GM12878 (cell line): ENCODE data around the gene NEU1. TPM values are rescaled to one million over a fixed set of nuclear protein-coding genes. Genes with fewer than 3 reads are reported as not detected.

Experiments
- ATAC-seq: fragments of 200-7000 bp; cut with Tn5 transposase; 3 replicates; pipeline ENCODE4 v1.9.1; 2020; ENCODE audit warnings: mild to moderate bottlenecking, moderate library complexity
- BruUV-seq: library from RNA; stranded (reverse); fragments of 400-500 nt; replicated peaks from 2 replicates; lab custom pipeline; 2021; lab: Mats Ljungman, UMichigan
- CTCF ChIA-PET: fragments of 300-600 bp; sonication (Branson Sonifier 250); formaldehyde crosslinking; extraction: SDS; loops from one replicate; lab custom pipeline; 2021; ENCODE audit warnings: inconsistent platforms; lab: Yijun Ruan, JAX
- POLR2A ChIA-PET: fragments of 350-600 bp; formaldehyde crosslinking; extraction: SDS; loops from one replicate; lab custom pipeline; 2021; ENCODE audit warnings: inconsistent platforms; lab: Charles Lee
- RAD21 ChIA-PET: fragments of 300-600 bp; sonication (Branson Sonifier 250); formaldehyde crosslinking; loops from one replicate; lab custom pipeline; 2023; ENCODE audit warnings: antibody characterized with exemption; ENCODE audit not compliant: unreplicated experiment; lab: Charles Lee
- SMC1A ChIA-PET: fragments of 300-600 bp; sonication (Branson Sonifier 250); formaldehyde crosslinking; loops from one replicate; lab custom pipeline; 2023; ENCODE audit not compliant: unreplicated experiment, uncharacterized antibody; lab: Charles Lee
- DNase-seq: peaks from one replicate; pipeline ENCODE4 v3.0.0-alpha.2; 2011; ENCODE audit warnings: low read depth, low spot score
- FAIRE-seq: peaks from 3 replicates; lab custom pipeline; 2011; peaks lifted over from hg19 to GRCh38; lab: Jason Lieb, UNC
- H2AFZ ChIP-seq: 2 replicates; pipeline ENCODE4 v1.6.0; 2011; ENCODE audit warnings: low read depth, low read length, control low read depth; ENCODE audit not compliant: control insufficient read depth
- H3K27ac ChIP-seq: 2 replicates; pipeline ENCODE4 v1.5.1; 2011; ENCODE audit warnings: control low read depth; ENCODE audit not compliant: control insufficient read depth, insufficient read depth
- H3K27me3 ChIP-seq, 2 experiments: replicated peaks in 1 of 2; 2 replicates each; pipeline versions ENCODE4 v1.6.0 to v1.6.1; 2011; ENCODE audit warnings: low read length in 1 of 2; ENCODE audit not compliant: control insufficient read depth in 2 of 2, insufficient read depth in 2 of 2
- H3K36me3 ChIP-seq, 2 experiments: 2 replicates each; pipeline ENCODE4 v1.5.1; 2011; ENCODE audit warnings: low read length in 1 of 2; ENCODE audit not compliant: control insufficient read depth in 2 of 2, insufficient read depth in 2 of 2
- H3K4me1 ChIP-seq: 2 replicates; pipeline ENCODE4 v1.6.1; 2011; ENCODE audit warnings: mild to moderate bottlenecking, low read length, moderate library complexity, mixed read lengths; ENCODE audit not compliant: control insufficient read depth, insufficient read depth
- H3K4me2 ChIP-seq: 2 replicates; pipeline ENCODE4 v1.6.0; 2011; ENCODE audit warnings: control low read depth; ENCODE audit not compliant: control insufficient read depth, insufficient read depth
- H3K4me3 ChIP-seq: fragments of 200-600 bp; sonication (generic); 2 replicates; pipeline ENCODE4 v1.5.1; 2016
- H3K79me2 ChIP-seq: 2 replicates; pipeline ENCODE4 v1.6.0; 2011; ENCODE audit warnings: low read length; ENCODE audit not compliant: control insufficient read depth, insufficient read depth
- H3K9ac ChIP-seq: 2 replicates; pipeline ENCODE4 v1.8.0; 2011; ENCODE audit warnings: low read length, control low read depth, mixed read lengths; ENCODE audit not compliant: control insufficient read depth, insufficient read depth
- H3K9me3 ChIP-seq: replicated peaks from 3 replicates; pipeline ENCODE4 v1.5.1; 2011; ENCODE audit warnings: mild to moderate bottlenecking, low read length; ENCODE audit not compliant: control insufficient read depth, insufficient read depth
- H4K20me1 ChIP-seq: 2 replicates; pipeline ENCODE4 v1.6.0; 2011; ENCODE audit not compliant: control insufficient read depth, insufficient read depth
- ASH2L ChIP-seq: fragments of 300-600, 200-600 bp; sonication (generic); IDR thresholded peaks from 2 replicates; pipeline ENCODE4 v1.6.1; 2017; ENCODE audit warnings: low read depth, mild to moderate bottlenecking, borderline replicate concordance
- CEBPZ ChIP-seq: fragments of 150-350 bp; IDR thresholded peaks from 2 replicates; pipeline ENCODE4 v1.6.1; 2016; ENCODE audit warnings: low read depth, low read length
- CHD2 ChIP-seq: IDR thresholded peaks from 2 replicates; pipeline ENCODE4 v1.6.1; 2011; ENCODE audit warnings: low read depth, low read length, improper control_type of control experiment, borderline replicate concordance
- EGR1 ChIP-seq, 2 experiments: IDR thresholded peaks; 1 replicate in 1 of 2; 2 replicates in 1 of 2; pipeline ENCODE4 v1.6.1; 2011 to 2012; ENCODE audit warnings: low read depth in 2 of 2, low read length in 2 of 2, borderline replicate concordance in 1 of 2, mild to moderate bottlenecking in 1 of 2, moderate library complexity in 1 of 2
- ESRRA ChIP-seq: IDR thresholded peaks from 2 replicates; pipeline ENCODE4 v1.6.1; 2012; ENCODE audit warnings: mild to moderate bottlenecking, low read length, improper control_type of control experiment
- ETV6 ChIP-seq, 2 experiments: fragments of 450-650 bp in 1 of 2; IDR thresholded peaks in 1 of 2; conservative IDR thresholded peaks in 1 of 2; 2 replicates each; pipeline ENCODE4 v1.6.1; 2014; ENCODE audit warnings: antibody characterized with exemption in 1 of 2, borderline replicate concordance in 1 of 2, low read depth in 1 of 2, mild to moderate bottlenecking in 1 of 2, moderate library complexity in 1 of 2
- HSF1 ChIP-seq: fragments of 150-350 bp; IDR thresholded peaks from 2 replicates; pipeline ENCODE4 v1.6.1; 2014; ENCODE audit warnings: mild to moderate bottlenecking, low read depth, low read length
- NR2C1 ChIP-seq: fragments of 450-650 bp; IDR thresholded peaks from 2 replicates; pipeline ENCODE4 v1.6.1; 2017; ENCODE audit warnings: antibody characterized with exemption, mild to moderate bottlenecking, moderate library complexity
- POU2F2 ChIP-seq: IDR thresholded peaks from 3 replicates; pipeline ENCODE4 v1.6.1; 2011; ENCODE audit warnings: low read depth, mild to moderate bottlenecking, low read length, borderline replicate concordance
- RELA ChIP-seq: fragments of 450-650 bp; IDR thresholded peaks from 2 replicates; pipeline ENCODE4 v1.8.0; 2014; ENCODE audit warnings: borderline replicate concordance; ENCODE audit not compliant: partially characterized antibody
- SIN3A ChIP-seq: IDR thresholded peaks from 2 replicates; pipeline ENCODE4 v1.6.1; 2012; ENCODE audit warnings: low read depth, low read length, improper control_type of control experiment
- SMC3 ChIP-seq: IDR thresholded peaks from 2 replicates; pipeline ENCODE4 v1.6.1; 2011; ENCODE audit warnings: low read length, improper control_type of control experiment, borderline replicate concordance
- SREBF2 ChIP-seq: IDR thresholded peaks from 2 replicates; pipeline ENCODE4 v1.6.1; 2012; ENCODE audit warnings: mild to moderate bottlenecking, low read length
- USF2 ChIP-seq: IDR thresholded peaks from 2 replicates; pipeline ENCODE4 v1.6.1; 2011; ENCODE audit warnings: low read depth, low read length, improper control_type of control experiment, borderline replicate concordance
- ZNF217 ChIP-seq: fragments of 450-650 bp; IDR thresholded peaks from 2 replicates; pipeline ENCODE4 v1.6.1; 2017; ENCODE audit warnings: antibody characterized with exemption, mild to moderate bottlenecking
- WGBS: methylation state at CpG from one replicate; pipeline ENCODE4 v1.1.6; 2016; ENCODE audit warnings: low lambda C conversion rate; ENCODE audit not compliant: insufficient replicate concordance, insufficient coverage; ENCODE audit errors: missing lambda C conversion rate; 5-methylcytosine and 5-hydroxymethylcytosine counted together
- in situ Hi-C: fragments of 300-500 bp; cut with MboI; formaldehyde crosslinking; loops from 9 replicates; pipeline ENCODE4 v1.14.3; 2018; ENCODE audit warnings: mixed read lengths
- intact Hi-C: fragments of 100-400 bp; cut with micrococcal nuclease; formaldehyde crosslinking; loops from one replicate; pipeline ENCODE4 v1.14.2; 2022; ENCODE audit not compliant: unreplicated experiment
- polyA plus RNA-seq, 11 experiments: library from polyadenylated mRNA; depleted of rRNA in 4 of 11; unstranded in 6 of 11; stranded (reverse) in 5 of 11; fragments of >200 nt; fragmentation: Nextera tagmentation in 4 of 11; fragmentation: Illumina TruSeq in 1 of 11; extraction: Ambion mirVana in 4 of 11; extraction: Trizol in 1 of 11; gene quantifications; 1 replicate in 1 of 11; 2 replicates in 10 of 11; pipeline versions ENCODE4 v1.2.1 to v1.2.3, GENCODE V29; 2011 to 2016; ENCODE audit warnings: inconsistent platforms in 2 of 11, missing spikeins in 2 of 11, low read depth in 1 of 11
- total RNA-seq, 4 experiments: library from RNA; depleted of rRNA in 3 of 4; stranded (reverse); fragments of >200 nt in 3 of 4; fragmentation: Illumina TruSeq in 1 of 4; extraction: Trizol in 1 of 4; gene quantifications; 2 replicates each; pipeline versions ENCODE4 v1.2.1 to v1.2.3, GENCODE V29; 2013 to 2021

The NEU1 gene
- total and polyA plus RNA-seq, 10 of the 15 experiments (the other 5 are each of a cell fraction or from before 2014, with no cell fraction given): 7.2 to 26.9 (median 21.6) TPM

GRCh38 chr6:31888276-31889258 lies 25.9 kb upstream of the NEU1 start:
- ChIA-PET CTCF (interaction anchor here (0.7 to 1.4 kb wide), 4 partner anchors 15 to 343 kb away, joined by 3 to 6 read pairs (median 3); partner anchors contain the start of gene ATP6V1G2), SMC1A (interaction anchor here (0.7 kb wide), 1 partner anchor 10 kb away, joined by 3 read pairs; no protein-coding TSS in a partner anchor), POLR2A (interaction anchor here (1.5 kb wide), 1 partner anchor 185 kb away, joined by 3 read pairs; the partner anchor contains the start of gene ABHD16A), RAD21 (interaction anchor here (0.7 kb wide), 1 partner anchor 191 kb away, joined by 4 read pairs; no protein-coding TSS in a partner anchor)
- intact Hi-C loops (no loop called here), in situ Hi-C loops (no loop called here)
- Histone ChIP-seq H3K4me3 (no peak overlapping the region), H2AFZ (no peak overlapping the region), H3K9me3 (no peaks in the 10 kb centered on the region), H3K4me1 (no peaks in the 10 kb centered on the region), H4K20me1 (no peaks in the 10 kb centered on the region), H3K27me3 (no peaks in the 10 kb centered on the region), H3K9ac (no peak overlapping the region), H3K4me2 (no peak overlapping the region), H3K36me3 (peaks cover 16 to 28% of the 10 kb centered on the region in 2 experiments; a peak in 3 of 4 replicates), H3K79me2 (no peaks in the 10 kb centered on the region), H3K27ac (no peak overlapping the region)
- 73% methylated on average over 37 of the region's 43 CpGs for WGBS
- BruUV-seq: TSS peak; percentile 60
- peak; percentile 64 for ATAC-seq
- DNase-seq: no peak
- no peak for FAIRE-seq
- TF ChIP-seq SREBF2: no peak
- peak; percentile 43; the same call in 1 of the 2 replicates for TF ChIP-seq SMC3
- TF ChIP-seq ETV6 (conservative IDR thresholded peaks at IDR 0.05 in 1 of 2, IDR thresholded peaks at IDR 0.05 in 1 of 2; ENCODE audit: borderline replicate concordance in 1 of 2, low read depth in 1 of 2): no peak
- no peak for TF ChIP-seq USF2
- no peak for TF ChIP-seq HSF1
- no peak for TF ChIP-seq EGR1 (IDR thresholded peaks at IDR 0.05; ENCODE audit: borderline replicate concordance in 1 of 2, low read depth in 2 of 2, low read length in 2 of 2)
- no peak for TF ChIP-seq POU2F2
- no peak for TF ChIP-seq CEBPZ
- no peak for TF ChIP-seq ZNF217
- TF ChIP-seq CHD2: no peak
- TF ChIP-seq SIN3A: no peak
- no peak for TF ChIP-seq ASH2L
- no peak for TF ChIP-seq ESRRA
- no peak for TF ChIP-seq RELA
- no peak for TF ChIP-seq NR2C1
